ENCODE results near the gene NFASC.

Gene NFASC

GRCh38 chr1:204891860-204892259 is 21.2 kb downstream of the NFASC start:
- DNase-seq = no peak

DNA sequence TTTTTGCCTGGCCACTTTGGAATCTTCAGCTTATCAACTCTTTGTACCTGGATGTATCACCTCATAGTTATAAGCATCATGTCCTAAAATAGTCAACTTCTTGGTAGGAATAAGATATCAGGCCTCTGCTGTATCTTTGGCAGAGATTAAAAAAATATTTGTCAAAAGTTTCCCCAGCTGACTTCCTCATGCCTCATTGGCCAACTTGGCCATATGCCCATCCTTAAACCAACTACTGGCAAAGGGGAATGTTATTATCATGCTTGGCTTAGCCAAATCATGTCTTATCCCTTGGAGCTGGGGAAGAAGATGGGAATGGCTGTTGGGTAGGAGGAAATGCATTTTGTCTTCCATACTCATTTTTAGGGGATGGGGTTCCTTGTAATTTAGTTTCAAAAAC is 23.4 kb downstream of the NFASC start:
- no peak for DNase-seq

GRCh38 chr1:204894606-204895005 is 23.9 kb downstream of the NFASC start:
- no peak for DNase-seq

- no peak for DNase-seq
These were observed 25.4 kb downstream of the NFASC start for GRCh38 chr1:204896023-204896422.

GRCh38 chr1:204896787-204897469 is 26.3 kb downstream of the NFASC start:
- DNase-seq = no peak

DNA sequence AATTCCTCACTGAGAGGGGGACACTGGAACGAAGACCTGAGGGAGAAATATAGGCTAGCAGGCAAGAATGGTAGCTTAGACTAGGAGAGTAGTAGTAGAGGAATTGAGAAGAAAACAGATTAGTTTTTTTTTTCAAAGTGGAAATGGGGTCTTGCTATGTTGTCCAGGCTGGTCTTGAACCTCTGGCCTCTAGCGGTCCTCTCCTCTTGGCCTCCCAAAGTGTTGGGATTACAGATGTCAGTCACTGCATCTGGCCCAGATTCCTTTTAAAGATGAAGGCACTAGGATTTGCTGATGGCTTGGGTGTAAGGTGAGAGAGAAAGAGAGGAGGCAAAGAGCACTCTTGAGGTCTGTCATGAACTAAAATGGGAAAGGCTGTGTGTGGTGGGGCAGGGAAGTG is 30.1 kb downstream of the NFASC start:
- no peak for DNase-seq

DNA sequence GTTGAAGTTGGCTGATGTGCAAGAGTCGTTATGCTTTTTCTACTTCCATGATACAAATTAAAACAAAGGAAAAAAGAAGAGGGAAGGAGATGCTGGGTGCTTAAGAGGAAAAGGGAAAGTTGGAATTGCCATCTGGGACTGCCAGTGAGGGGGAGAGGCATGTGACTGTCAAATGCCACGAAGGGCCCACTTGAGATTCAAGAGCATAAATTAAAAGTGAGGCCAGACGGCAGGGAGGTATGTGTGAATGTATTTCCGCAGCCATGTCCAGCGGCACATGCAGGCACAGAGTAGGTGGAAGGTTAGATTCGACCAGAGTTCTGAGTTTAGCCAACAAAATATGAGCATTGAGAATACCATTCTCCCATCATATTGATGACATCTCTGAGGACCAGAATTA is 32.0 kb downstream of the NFASC start:
- DNase-seq = no peak

- no peak for DNase-seq
These were observed 33.7 kb downstream of the NFASC start for GRCh38 chr1:204904228-204904810.

DNA sequence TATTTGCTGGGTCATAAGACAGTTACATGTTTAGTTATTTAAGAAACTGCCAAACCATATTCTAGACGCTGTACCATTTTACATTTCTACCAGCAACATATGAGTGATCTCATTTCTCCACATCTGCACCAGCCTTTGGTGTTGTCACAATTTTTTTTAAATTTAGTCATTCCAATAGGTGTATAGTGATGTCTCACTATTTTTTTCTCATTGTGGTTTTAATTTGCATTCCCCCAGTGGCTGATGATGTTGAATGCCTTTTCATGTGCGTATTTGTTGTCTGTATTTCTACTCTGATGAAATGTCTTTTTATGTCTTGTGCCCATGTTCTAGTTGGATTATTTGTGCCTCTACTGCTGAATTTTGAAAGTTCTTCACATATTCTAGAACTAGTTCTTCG is 38.4 kb downstream of the NFASC start:
- no peak for DNase-seq

DNA sequence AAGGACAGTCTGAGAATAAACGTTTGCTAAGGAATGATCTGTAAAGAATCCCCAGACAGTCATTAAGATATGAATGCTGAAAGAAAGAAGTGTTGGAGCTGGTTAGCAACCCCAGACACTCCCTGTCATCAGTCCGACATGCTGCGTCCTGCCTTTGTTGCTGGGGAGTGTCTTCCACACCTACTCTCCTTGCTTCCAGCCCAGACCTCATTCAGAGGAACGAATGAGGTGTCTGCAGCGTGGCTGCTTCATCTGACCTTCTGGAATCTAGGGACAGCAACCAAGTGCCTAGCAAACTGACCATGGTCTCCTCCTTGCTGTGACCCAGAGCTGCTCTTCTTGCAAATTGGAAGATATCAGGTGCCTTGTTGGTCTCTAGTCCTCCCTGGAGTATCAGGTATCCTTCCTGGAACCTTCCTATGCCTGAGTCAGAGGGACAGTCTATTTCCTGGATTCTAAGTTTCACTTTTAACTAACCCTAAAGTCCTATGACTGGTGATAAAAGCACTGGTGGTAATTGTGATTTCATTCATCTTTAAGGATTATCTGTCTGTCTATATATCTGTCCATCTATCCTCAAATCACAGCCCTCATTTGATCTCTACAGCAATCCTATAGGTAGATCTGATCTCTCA is 45.3 kb downstream of the NFASC start:
- no peak for DNase-seq

DNA sequence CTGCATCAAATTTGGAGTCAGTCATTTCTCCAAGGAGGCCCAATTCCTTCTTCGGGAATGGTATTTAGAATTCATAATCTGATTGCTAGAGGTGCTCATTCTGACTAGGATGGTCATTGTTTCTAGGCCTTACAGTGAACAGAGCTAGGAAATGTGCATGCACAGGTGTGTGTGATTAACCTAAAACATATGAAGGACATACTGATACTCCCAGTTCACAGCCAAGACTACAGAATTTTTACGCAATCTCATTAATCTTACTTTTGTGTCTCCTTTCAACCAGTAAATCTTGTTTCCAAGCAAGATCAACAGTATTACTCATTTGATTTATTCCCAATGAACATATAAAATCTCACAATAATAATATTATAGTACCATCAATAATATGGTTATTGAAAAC is 47.1 kb downstream of the NFASC start:
- DNase-seq = no peak

DNA sequence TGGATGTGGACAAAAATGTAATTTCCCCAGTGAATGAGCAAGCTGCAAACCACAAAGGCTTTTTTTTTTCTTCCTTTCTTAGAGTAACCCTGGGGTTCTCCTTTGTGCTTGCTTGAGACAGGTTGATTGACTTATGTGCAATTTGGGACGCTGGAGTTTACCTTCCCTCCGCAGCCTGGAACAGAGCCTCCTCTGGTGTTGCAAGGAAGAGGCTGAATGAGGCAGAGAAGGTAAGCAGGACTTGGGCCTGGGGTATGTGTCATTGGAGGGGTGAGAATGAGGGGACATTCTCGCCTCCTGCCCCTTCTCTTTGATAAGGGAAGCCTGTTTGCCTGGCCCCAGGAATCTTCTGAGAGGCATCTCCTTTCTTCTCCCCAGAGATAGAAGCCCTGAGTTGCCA is 49.8 kb downstream of the NFASC start:
- no peak for DNase-seq

GRCh38 chr1:204920967-204921366 is 50.3 kb downstream of the NFASC start:
- DNase-seq = no peak

- DNase-seq = no peak
These were observed 51.3 kb downstream of the NFASC start for GRCh38 chr1:204921855-204922516.

DNA sequence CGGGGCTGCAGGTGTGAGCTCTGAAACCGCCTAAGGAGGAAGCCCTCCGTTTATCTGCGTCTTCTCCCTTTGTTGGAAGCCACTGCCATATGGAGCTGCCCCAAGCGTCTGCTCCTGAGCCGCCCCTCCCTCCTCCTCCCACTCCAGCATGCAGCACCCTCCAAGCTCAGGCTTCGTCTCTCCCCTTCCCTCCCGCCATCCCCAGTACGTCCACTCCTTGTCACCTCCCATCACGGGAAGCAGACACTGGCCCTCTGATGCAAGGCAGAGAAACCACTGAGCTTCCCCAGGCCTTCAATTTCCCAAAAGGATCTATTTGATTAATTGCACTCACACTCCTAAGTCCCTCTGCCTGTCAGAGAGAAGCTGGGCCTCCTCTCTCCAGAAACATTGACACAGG is 52.5 kb downstream of the NFASC start:
- DNase-seq = no peak

- no peak for DNase-seq
These were observed 53.0 kb downstream of the NFASC start for GRCh38 chr1:204923626-204924012.

DNA sequence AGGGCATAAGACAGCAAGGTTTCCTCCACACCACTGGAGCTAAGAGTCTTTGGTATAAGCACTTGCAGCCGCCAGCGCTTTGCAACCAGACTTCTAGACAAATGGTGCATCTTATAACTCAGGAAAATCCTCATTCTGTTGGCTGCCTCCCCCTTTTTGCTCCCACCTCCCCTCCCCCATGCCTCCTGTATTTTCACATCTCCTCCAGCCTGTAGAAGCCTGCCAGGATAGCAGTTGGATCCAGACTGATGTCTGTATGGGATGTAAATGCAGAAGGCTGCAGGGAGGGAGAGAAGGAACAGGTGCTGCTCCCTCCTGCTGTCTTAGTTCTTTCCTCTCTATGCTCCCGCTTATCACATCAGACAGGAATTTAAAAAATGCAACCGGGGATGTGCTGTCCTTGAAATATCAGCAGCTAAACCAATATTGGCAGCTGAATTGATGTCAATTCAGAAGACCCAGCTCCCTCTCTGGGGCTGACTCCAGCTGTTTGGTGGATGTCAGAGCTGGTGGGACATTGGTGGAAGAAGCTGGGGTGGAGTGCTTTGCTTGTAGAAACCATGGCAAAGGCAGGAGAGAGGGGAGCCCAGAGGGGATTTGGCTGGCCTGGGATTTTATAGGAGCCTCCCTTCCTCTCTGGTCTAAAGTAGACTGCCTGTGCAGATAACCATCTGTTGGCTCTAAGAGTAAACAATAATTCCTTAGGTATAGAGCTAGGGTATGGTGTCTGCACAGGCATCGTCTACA is 53.5 kb downstream of the NFASC start:
- no peak for DNase-seq

DNA sequence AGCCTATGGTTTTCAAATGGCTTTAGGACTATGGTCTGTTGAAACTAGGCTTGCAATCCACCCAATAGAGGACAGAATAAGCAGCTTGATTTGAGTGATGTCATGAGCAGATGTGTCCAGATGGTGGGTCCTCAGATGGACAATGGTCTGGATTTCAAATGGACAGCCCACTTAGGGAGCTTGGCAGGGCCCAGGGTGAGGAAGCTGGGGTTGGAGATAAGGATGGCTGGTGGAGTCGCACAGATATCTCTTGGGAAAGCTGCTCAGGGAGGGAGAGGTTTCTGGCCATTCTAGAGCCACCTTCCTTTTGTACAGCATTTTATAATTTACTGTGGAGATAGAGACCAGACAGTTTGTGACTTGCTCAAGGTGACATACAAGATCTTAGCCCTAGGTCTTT is 55.0 kb downstream of the NFASC start:
- DNase-seq = no peak

DNA sequence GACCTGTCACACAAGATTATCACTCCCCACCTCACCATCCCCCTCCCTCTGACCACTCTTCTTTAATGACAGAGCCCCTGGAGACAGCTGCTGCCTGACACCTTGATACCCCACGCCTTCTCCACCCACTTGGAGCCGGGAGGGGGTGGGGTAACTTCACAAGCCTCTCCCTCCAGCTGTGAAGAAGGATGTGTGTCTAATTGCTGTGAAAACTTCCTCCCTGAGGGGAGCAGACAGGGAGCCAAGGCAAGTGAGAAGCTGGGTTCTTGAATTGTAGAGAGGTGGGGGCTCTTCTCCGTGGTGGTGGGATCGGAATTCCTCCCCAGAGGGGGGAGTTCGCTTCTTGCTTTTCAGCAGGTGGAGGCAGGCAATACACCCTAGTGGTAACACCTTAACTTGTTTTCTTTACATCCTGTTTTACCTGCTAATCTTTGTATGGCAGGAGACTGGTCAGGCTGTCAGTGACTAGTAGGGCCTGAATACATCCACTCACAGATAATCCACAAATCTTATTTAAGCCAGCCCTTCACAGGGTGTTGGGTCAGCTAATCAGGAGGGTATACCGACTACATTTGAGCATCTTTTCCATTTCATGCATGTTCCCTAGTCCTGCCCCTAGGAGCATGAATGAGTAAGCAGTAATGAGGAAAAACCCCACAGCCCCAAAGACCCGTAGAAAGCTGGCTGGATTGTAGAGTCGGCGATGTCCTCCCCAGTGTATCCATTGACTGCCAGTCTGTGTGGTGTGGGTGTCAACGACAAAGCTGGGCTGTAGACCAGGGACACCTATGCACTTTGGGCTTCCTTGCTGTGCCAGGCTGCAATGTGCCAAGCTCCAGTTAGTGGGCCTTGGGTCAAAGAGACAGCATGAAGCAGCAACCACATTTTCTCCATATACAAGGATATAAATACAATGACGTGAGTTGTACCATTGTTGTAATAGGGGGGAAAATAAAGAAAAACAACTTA is 57.3 kb downstream of the NFASC start:
- DNase-seq = no peak

DNA sequence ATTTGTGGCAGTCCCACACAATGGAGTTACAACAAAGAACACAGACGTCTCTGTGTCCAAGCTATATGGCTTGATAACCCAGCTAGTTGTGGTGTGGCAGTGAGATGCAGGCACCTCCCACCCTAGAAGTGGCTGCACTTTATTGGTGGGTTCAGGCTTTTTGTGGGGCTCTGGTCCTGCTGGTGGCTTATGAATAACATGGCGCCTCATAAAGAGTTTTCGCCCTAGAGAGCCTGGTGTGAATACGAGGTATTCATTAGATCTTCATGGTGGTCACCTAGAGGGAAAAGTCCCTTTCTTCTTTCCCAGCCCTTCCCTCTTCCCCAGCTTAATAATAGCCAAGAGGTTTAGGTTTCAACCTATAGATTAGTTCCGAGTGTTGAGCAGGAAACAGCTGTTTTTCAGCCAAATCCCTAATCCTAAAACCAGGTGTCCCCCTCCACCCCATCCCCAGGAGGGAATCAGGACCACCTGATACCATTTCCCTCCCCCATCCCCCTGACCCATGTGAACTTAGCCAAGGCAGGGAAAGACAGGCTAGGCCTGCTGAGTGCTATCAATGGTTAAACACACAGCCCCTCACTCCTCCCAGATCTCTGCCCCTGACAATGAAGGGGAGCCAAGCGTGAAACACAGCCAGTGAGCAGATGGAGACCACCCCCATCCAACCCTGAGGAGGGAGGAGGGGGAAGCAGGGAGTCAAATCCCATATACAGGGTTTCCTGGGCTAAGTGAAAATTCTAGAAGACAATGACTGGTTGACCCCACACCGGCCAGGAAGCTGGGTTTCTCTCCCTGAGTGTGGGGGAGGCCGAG is 58.2 kb downstream of the NFASC start:
- DNase-seq = no peak

DNA sequence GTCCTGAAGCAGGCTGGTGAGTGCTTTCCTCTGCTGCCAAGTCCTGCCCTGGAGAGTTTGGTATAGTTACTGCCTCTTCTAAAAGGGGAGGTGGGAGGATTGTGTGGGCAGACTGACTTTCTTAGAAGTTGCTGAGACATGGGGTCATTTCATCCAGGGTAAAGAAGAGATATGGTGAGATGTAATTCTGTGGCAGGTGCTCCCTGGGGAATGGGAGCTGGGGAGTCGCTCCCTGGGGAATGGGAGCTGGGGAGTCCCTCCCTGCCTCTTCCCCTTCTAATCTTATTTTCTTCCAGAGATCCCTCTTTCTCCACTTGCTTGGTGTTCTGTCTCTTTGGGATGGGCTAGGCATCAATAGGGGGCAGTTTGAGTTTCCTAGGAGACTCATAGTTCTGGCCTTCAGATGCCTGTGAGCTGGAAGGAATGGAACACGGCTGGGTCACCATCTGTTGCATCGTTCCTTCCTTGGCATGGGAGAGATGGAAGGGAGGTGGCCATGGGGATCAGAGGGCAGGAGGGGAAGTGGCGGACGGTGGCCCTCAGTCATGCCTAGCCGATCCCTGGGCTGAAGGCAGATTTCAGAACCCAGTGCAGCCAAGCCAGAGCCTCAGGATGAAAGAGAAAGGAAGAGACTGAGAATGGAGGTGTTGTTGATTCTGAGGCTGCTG is 59.0 kb downstream of the NFASC start:
- no peak for DNase-seq
